PC-3 (cell line): ENCODE data around the gene NAPG.
"Not testable (repeated sequence)": the region's sequence is repeated elsewhere in the genome, so short reads cannot be mapped to it uniquely, and the experiment has no call there.

Experiments
- EZH2 ChIP-seq: fragments of 300-600 bp; sonication (generic); IDR thresholded peaks from one replicate; pipeline ENCODE4 v1.6.1; 2017; ENCODE audit warnings: antibody characterized with exemption, mild to moderate bottlenecking, low read length; ENCODE audit not compliant: unreplicated experiment
- EZH2phosphoT487 ChIP-seq: fragments of 300-600 bp; sonication (generic); IDR thresholded peaks from 2 replicates; pipeline ENCODE4 v1.6.1; 2018; ENCODE audit warnings: mild to moderate bottlenecking, antibody characterized with exemption, low read length, borderline replicate concordance

GRCh38 chr18:10578573-10578899 lies 52.7 kb downstream of the NAPG start:
- not testable (repeated sequence) for TF ChIP-seq EZH2phosphoT487, EZH2
